Measurements from ENCODE around the gene SMC1B.

- TF ChIP-seq CTCF (conservative IDR thresholded peaks at IDR 0.05; ENCODE audit: low read depth, low read length) (no peak), EZH2 (IDR thresholded peaks at IDR 0.05; ENCODE audit: borderline replicate concordance, low read depth, low read length, poor library complexity, severe bottlenecking) (no peak)
These were observed 102.9 kb downstream of the SMC1B start for GRCh38 chr22:45310331-45310976.
